HCT116 (cell line): ENCODE measurements around the gene TRERF1. TPM values are rescaled to one million over a fixed set of nuclear protein-coding genes. Genes with fewer than 3 reads are reported as not detected.
A peak's percentile ranks its signal among the peaks of the same experiment; 100 is the strongest.

ENCODE experiments used
- ATAC-seq: fragments of 200-7000 bp; cut with Tn5 transposase; 2 replicates; pipeline ENCODE4 v1.9.1; 2020; ENCODE audit warnings: mild to moderate bottlenecking, moderate library complexity
- BruUV-seq: library from RNA; stranded (reverse); fragments of 400-500 nt; replicated peaks from 2 replicates; lab custom pipeline; 2021; lab: Mats Ljungman, UMichigan
- CTCF ChIA-PET: fragments of 300-600 bp; sonication (Branson Sonifier 250); formaldehyde crosslinking; loops from one replicate; lab custom pipeline; 2021; ENCODE audit warnings: antibody characterized with exemption; lab: Charles Lee
- POLR2A ChIA-PET: fragments of 300-600, 350-600 bp; sonication (Branson Sonifier 250); formaldehyde crosslinking; loops from one replicate; lab custom pipeline; 2021; ENCODE audit warnings: antibody characterized with exemption; lab: Charles Lee
- RAD21 ChIA-PET, 2 experiments: fragments of 300-600 bp; sonication (Branson Sonifier 250); formaldehyde crosslinking; loops; one replicate each; lab custom pipeline; 2023; ENCODE audit warnings: low total read pairs in 2 of 2; ENCODE audit not compliant: uncharacterized antibody in 2 of 2, unreplicated experiment in 2 of 2, low non-redundant PET in 1 of 2; lab: Charles Lee
- DNase-seq: peaks from one replicate; pipeline ENCODE4 v3.0.0-alpha.2; 2010; ENCODE audit warnings: low read depth, low spot score
- H2AFZ ChIP-seq: fragments of 200-600 bp; shearing (Covaris generic), sonication (generic); 2 replicates; pipeline ENCODE4 v1.6.1; 2017; ENCODE audit warnings: low read depth, mixed run types, mixed read lengths, antibody characterized with exemption, low read length; ENCODE audit not compliant: poor library complexity, severe bottlenecking
- H3K27ac ChIP-seq: 2 replicates; pipeline ENCODE4 v1.5.1; 2012; ENCODE audit warnings: low read depth, low read length
- H3K27me3 ChIP-seq: fragments of 200-600 bp; sonication (generic); 2 replicates; pipeline ENCODE4 v1.6.1; 2016; ENCODE audit warnings: mixed run types, low read length, mixed read lengths; ENCODE audit not compliant: insufficient read depth
- H3K36me3 ChIP-seq, 2 experiments: fragments of 200-500 bp in 1 of 2; fragments of 200-600 bp in 1 of 2; sonication (Bioruptor generic) in 1 of 2; sonication (generic) in 1 of 2; 2 replicates each; pipeline versions ENCODE4 v1.5.1 to v1.6.1; 2014 to 2016; ENCODE audit warnings: low read length in 2 of 2, inconsistent platforms in 1 of 2, mixed read lengths in 1 of 2, mixed run types in 1 of 2; ENCODE audit not compliant: insufficient read depth in 2 of 2, control insufficient read depth in 1 of 2
- H3K4me1 ChIP-seq, 2 experiments: fragments of 200-600 bp in 1 of 2; sonication (generic) in 1 of 2; 2 replicates each; pipeline versions ENCODE4 v1.5.1 to v1.6.1; 2012 to 2017; ENCODE audit warnings: low read length in 2 of 2, inconsistent platforms in 1 of 2, mild to moderate bottlenecking in 1 of 2, mixed read lengths in 1 of 2, mixed run types in 1 of 2, moderate library complexity in 1 of 2; ENCODE audit not compliant: insufficient read depth in 2 of 2, control insufficient read depth in 1 of 2
- H3K4me2 ChIP-seq: fragments of 200-600 bp; sonication (generic); 2 replicates; pipeline ENCODE4 v1.6.1; 2017; ENCODE audit warnings: mixed run types, low read length, mixed read lengths
- H3K4me3 ChIP-seq, 2 experiments: fragments of 200-600 bp in 1 of 2; sonication (generic) in 1 of 2; replicated peaks in 1 of 2; 2 replicates each; pipeline ENCODE4 v1.5.1; 2011 to 2016; ENCODE audit warnings: low read length in 2 of 2, control low read depth in 1 of 2, low read depth in 1 of 2, mild to moderate bottlenecking in 1 of 2, mixed read lengths in 1 of 2, mixed run types in 1 of 2
- H3K79me2 ChIP-seq: fragments of 200-600 bp; sonication (generic); 2 replicates; pipeline ENCODE4 v1.6.1; 2017; ENCODE audit warnings: mild to moderate bottlenecking, mixed run types, low read length, moderate library complexity, mixed read lengths; ENCODE audit not compliant: insufficient read depth
- H3K9ac ChIP-seq: fragments of 200-600 bp; sonication (generic); 2 replicates; pipeline ENCODE4 v1.6.1; 2016; ENCODE audit warnings: low read length, mixed read lengths
- H3K9me2 ChIP-seq: fragments of 200-600 bp; sonication (generic), shearing (Covaris generic); 2 replicates; pipeline ENCODE4 v1.6.1; 2017; ENCODE audit warnings: mixed run types, mild to moderate bottlenecking, moderate library complexity; ENCODE audit not compliant: insufficient read depth
- H3K9me3 ChIP-seq, 2 experiments: fragments of 200-500 bp in 1 of 2; fragments of 200-600 bp in 1 of 2; sonication (Bioruptor generic) in 1 of 2; sonication (generic) in 1 of 2; 2 replicates each; pipeline ENCODE4 v1.6.1; 2014 to 2017; ENCODE audit warnings: low read length in 2 of 2, mixed read lengths in 2 of 2, inconsistent platforms in 1 of 2, low read depth in 1 of 2, mild to moderate bottlenecking in 1 of 2, mixed run types in 1 of 2, moderate library complexity in 1 of 2; ENCODE audit not compliant: control insufficient read depth in 1 of 2, insufficient read depth in 1 of 2
- H4K20me1 ChIP-seq: fragments of 200-600 bp; sonication (generic), shearing (Covaris generic); 2 replicates; pipeline ENCODE4 v1.6.1; 2017; ENCODE audit warnings: mixed run types, mild to moderate bottlenecking, moderate library complexity; ENCODE audit not compliant: insufficient read depth
- CBX3 ChIP-seq: IDR thresholded peaks from 2 replicates; pipeline ENCODE4 v1.6.1; 2012; ENCODE audit warnings: low read depth
- ELF1 ChIP-seq: IDR thresholded peaks from 2 replicates; pipeline ENCODE4 v1.6.1; 2012; ENCODE audit warnings: low read depth, borderline replicate concordance
- EZH2 ChIP-seq: fragments of 200-600 bp; sonication (generic); IDR thresholded peaks from 2 replicates; pipeline ENCODE4 v1.6.1; 2017; ENCODE audit warnings: antibody characterized with exemption, mixed run types
- SP1 ChIP-seq: IDR thresholded peaks from 2 replicates; pipeline ENCODE4 v1.6.1; 2012; ENCODE audit warnings: low read depth
- SRF ChIP-seq: IDR thresholded peaks from 2 replicates; pipeline ENCODE4 v1.6.1; 2012; ENCODE audit warnings: low read depth
- TCF7L2 ChIP-seq: IDR thresholded peaks from 2 replicates; pipeline ENCODE4 v1.7.0; 2011; ENCODE audit warnings: borderline replicate concordance, inconsistent platforms; ENCODE audit not compliant: insufficient read depth, insufficient read length; ENCODE audit errors: extremely low read depth
- YY1 ChIP-seq: IDR thresholded peaks from 2 replicates; pipeline ENCODE4 v1.6.1; 2011; ENCODE audit warnings: low read length, low read depth, moderate library complexity, mild to moderate bottlenecking; ENCODE audit not compliant: insufficient replicate concordance; ENCODE audit errors: extremely low read depth
- ZFX ChIP-seq: fragments of 450-650 bp; IDR thresholded peaks from 2 replicates; pipeline ENCODE4 v1.6.1; 2017
- intact Hi-C: fragments of 100-400 bp; cut with micrococcal nuclease; formaldehyde crosslinking; loops from 2 replicates; pipeline ENCODE4 v1.10.0; 2022
- total RNA-seq: library from RNA; stranded (reverse); gene quantifications from one replicate; pipeline ENCODE4 v1.2.1, GENCODE V29; 2021; ENCODE audit not compliant: unreplicated experiment
- TF ChIP-seq, protein P1 (sequence below): IDR thresholded peaks from 2 replicates; pipeline ENCODE4 v1.6.1; 2011; ENCODE audit warnings: mild to moderate bottlenecking, low read length, moderate library complexity; ENCODE audit not compliant: insufficient replicate concordance; ENCODE audit errors: extremely low read depth
- TF ChIP-seq, protein P2 (sequence below): IDR thresholded peaks from 2 replicates; pipeline ENCODE4 v1.6.1; 2012

Gene TRERF1
- total RNA-seq, 1 experiment from 2014 or later, result 12.4 TPM

DNA sequence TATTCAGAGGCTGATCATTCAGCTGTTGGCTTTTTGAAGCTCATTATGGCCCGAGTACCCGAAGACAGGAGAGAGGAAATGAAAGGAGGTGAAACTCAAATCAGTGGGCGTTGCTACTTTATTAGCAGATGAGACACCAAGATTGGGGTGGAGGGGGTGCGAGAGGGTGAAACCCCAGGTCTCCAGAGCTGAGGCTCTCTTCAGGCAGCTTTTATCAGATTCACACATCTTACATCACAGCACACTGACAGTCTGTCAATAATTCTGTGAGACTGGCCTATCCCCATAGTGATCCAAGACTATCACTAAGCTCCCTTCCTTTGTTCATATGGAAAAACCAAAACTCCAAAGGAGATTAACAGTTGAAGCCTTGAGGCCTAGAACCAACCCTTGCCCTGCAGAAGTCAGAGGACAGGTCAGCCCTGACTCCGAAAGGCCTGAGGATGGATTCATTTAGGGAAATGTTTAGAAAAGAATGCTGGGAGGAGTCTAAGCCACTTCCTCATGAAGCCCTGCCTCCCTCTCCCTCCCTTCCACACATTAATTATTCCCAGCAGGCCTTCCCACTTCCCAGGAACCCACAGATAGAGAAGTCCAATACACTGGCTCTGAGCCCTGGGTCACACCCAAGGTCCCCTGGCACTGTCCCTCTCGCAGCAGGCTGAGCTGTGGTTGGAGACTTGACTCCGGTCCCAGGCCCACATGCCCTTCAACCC, 23.2 kb downstream of the TRERF1 start:
- no peak overlapping the region for H3K27ac ChIP-seq

DNA sequence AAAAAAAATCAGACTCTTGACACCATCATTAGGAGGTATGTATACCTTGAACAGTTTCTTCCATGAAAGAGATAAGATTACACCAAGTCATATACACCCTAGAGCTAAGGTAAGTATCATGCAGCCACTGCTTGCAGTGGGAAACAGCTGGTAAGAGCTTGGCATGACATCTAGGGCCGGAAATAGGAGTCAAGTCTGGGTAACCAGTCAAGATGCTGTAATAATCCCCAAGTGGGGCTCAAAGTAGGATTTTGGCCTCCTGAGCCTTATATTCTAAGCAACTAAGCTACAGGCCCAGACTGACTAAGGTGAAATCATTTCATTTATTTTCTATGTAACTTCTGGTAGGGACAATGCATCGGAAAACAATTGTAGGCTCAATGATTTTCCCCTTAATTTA, 23.9 kb downstream of the TRERF1 start:
- H3K9me2 ChIP-seq, result no peaks in the 10 kb centered on the region
- no peaks in the 10 kb centered on the region for H3K27me3 ChIP-seq
- peaks cover 0 to under 1% of the 10 kb centered on the region in 2 experiments; a peak in 1 of 4 replicates for H3K9me3 ChIP-seq
- H3K4me1 ChIP-seq, result peaks cover 7 to 8% of the 10 kb centered on the region in 2 experiments; a peak in 3 of 4 replicates
- no peaks in the 10 kb centered on the region for H3K79me2 ChIP-seq
- ChIA-PET RAD21 (no interaction called here), POLR2A (no interaction called here), CTCF (no interaction called here)
- H2AFZ ChIP-seq, result no peak overlapping the region
- H3K9ac ChIP-seq, result no peak overlapping the region
- BruUV-seq, result no TSS peak
- no peak overlapping the region for H3K4me3 ChIP-seq
- ATAC-seq, result no peak
- intact Hi-C loops, result no loop called here
- no peak overlapping the region for H3K4me2 ChIP-seq
- no peaks in the 10 kb centered on the region for H3K36me3 ChIP-seq
- no peaks in the 10 kb centered on the region for H4K20me1 ChIP-seq
- no peak overlapping the region for H3K27ac ChIP-seq
- DNase-seq, result no peak
- TF ChIP-seq, protein P1, sequence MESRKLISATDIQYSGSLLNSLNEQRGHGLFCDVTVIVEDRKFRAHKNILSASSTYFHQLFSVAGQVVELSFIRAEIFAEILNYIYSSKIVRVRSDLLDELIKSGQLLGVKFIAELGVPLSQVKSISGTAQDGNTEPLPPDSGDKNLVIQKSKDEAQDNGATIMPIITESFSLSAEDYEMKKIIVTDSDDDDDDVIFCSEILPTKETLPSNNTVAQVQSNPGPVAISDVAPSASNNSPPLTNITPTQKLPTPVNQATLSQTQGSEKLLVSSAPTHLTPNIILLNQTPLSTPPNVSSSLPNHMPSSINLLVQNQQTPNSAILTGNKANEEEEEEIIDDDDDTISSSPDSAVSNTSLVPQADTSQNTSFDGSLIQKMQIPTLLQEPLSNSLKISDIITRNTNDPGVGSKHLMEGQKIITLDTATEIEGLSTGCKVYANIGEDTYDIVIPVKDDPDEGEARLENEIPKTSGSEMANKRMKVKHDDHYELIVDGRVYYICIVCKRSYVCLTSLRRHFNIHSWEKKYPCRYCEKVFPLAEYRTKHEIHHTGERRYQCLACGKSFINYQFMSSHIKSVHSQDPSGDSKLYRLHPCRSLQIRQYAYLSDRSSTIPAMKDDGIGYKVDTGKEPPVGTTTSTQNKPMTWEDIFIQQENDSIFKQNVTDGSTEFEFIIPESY, result no peak
- TF ChIP-seq EZH2, result no peak

More for the DNA sequence above, 23.2 kb downstream of the TRERF1 start:
- Histone ChIP-seq H3K9me2 (no peaks in the 10 kb centered on the region), H3K4me2 (peak overlapping the region; percentile 9; the same call in 1 of the 2 replicates), H3K4me1 (peaks cover 7 to 8% of the 10 kb centered on the region in 2 experiments; a peak in 3 of 4 replicates), H2AFZ (no peak overlapping the region), H3K4me3 (no peak overlapping the region), H4K20me1 (no peaks in the 10 kb centered on the region), H3K9me3 (peaks cover 0 to 7% of the 10 kb centered on the region in 2 experiments; a peak in 2 of 4 replicates), H3K79me2 (no peaks in the 10 kb centered on the region), H3K9ac (no peak overlapping the region)
- ChIA-PET POLR2A (no interaction called here), CTCF (no interaction called here)
- DNase-seq (no peak), ATAC-seq (no peak)
- TF ChIP-seq SP1 (no peak), YY1 (no peak), TCF7L2 (no peak), ELF1 (no peak), ZFX (no peak), CBX3 (no peak), SRF (no peak)
- TF ChIP-seq, protein P2, sequence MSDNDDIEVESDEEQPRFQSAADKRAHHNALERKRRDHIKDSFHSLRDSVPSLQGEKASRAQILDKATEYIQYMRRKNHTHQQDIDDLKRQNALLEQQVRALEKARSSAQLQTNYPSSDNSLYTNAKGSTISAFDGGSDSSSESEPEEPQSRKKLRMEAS, result no peak
- TF ChIP-seq, all 23 proteins: peak for 0
- intact Hi-C loops, result no loop called here
- BruUV-seq, result no TSS peak
- RAD21 ChIA-PET, result no interaction called here
- Histone ChIP-seq H3K36me3 (no peaks in the 10 kb centered on the region), H3K27me3 (no peaks in the 10 kb centered on the region)
